GM12892 (cell line): ENCODE results near the gene GNAI3.

ENCODE experiments used
- POLR2A ChIP-seq: IDR thresholded peaks from 2 replicates; pipeline ENCODE4 v1.6.1; 2011; ENCODE audit warnings: low read depth, low read length, control low read depth
- POLR2AphosphoS5 ChIP-seq: IDR thresholded peaks from 2 replicates; pipeline ENCODE4 v1.6.1; 2011; ENCODE audit warnings: low read depth, low read length, control low read depth

- TF ChIP-seq POLR2A (no peak), POLR2AphosphoS5 (no peak)
These were observed 12.9 kb upstream of the GNAI3 start for GRCh38 chr1:109535481-109535880.
